ENCODE data around the gene POLN.

The POLN gene

GRCh38 chr4:2079006-2079405, 162.9 kb downstream of the POLN start:
- no peak for DNase-seq

- DNase-seq = no peak
These were observed 163.3 kb downstream of the POLN start for GRCh38 chr4:2078584-2078983.

- no peak for DNase-seq
These were observed 164.1 kb downstream of the POLN start for GRCh38 chr4:2077537-2078460.

GRCh38 chr4:2076908-2077536, 164.9 kb downstream of the POLN start:
- DNase-seq = no peak

GRCh38 chr4:2075987-2076907, 165.7 kb downstream of the POLN start:
- DNase-seq = no peak

- DNase-seq = no peak
These were observed 166.5 kb downstream of the POLN start for GRCh38 chr4:2075171-2075986.

GRCh38 chr4:2074588-2074987, 167.3 kb downstream of the POLN start:
- no peak for DNase-seq

- no peak for DNase-seq
These were observed 168.0 kb downstream of the POLN start for GRCh38 chr4:2073808-2074481.

GRCh38 chr4:2072971-2073807, 168.7 kb downstream of the POLN start:
- no peak for DNase-seq

- DNase-seq = no peak
These were observed 169.7 kb downstream of the POLN start for GRCh38 chr4:2071912-2072867.

GRCh38 chr4:2071252-2071911, 170.5 kb downstream of the POLN start:
- no peak for DNase-seq

- DNase-seq = no peak
These were observed 171.3 kb downstream of the POLN start for GRCh38 chr4:2070421-2071251.

GRCh38 chr4:2069986-2070385, 171.9 kb downstream of the POLN start:
- no peak for DNase-seq

- no peak for DNase-seq
These were observed 172.6 kb downstream of the POLN start for GRCh38 chr4:2069161-2069971.

- DNase-seq = no peak
These were observed 173.4 kb downstream of the POLN start for GRCh38 chr4:2068566-2068965.

GRCh38 chr4:2068198-2068470, 173.8 kb downstream of the POLN start:
- DNase-seq = no peak

- no peak for DNase-seq
These were observed 174.3 kb downstream of the POLN start for GRCh38 chr4:2067446-2068197.
